Measurements from ENCODE around the gene BBX.

GRCh38 chr3:107803170-107803569 lies 280.4 kb downstream of the BBX start:
- TF ChIP-seq GATA2 (IDR thresholded peaks at IDR 0.05; ENCODE audit: low read depth, low read length) (no peak), GATA3 (IDR thresholded peaks at IDR 0.05; ENCODE audit: low read depth, low read length) (no peak)
